Stimulated activated CD4-positive, alpha-beta T cell treated with anti-CD3 and anti-CD28 coated beads, Interleukin-15, amount 100 ng/mL, for 48 hours (primary cell): ENCODE measurements around the gene MGAT5.

Source experiments
- DNase-seq, 2 donors: peaks; one replicate each; pipeline ENCODE4 v3.0.0-alpha.2; 2020; ENCODE audit warnings: low read depth in 2 of 2

MGAT5 gene, protein sequence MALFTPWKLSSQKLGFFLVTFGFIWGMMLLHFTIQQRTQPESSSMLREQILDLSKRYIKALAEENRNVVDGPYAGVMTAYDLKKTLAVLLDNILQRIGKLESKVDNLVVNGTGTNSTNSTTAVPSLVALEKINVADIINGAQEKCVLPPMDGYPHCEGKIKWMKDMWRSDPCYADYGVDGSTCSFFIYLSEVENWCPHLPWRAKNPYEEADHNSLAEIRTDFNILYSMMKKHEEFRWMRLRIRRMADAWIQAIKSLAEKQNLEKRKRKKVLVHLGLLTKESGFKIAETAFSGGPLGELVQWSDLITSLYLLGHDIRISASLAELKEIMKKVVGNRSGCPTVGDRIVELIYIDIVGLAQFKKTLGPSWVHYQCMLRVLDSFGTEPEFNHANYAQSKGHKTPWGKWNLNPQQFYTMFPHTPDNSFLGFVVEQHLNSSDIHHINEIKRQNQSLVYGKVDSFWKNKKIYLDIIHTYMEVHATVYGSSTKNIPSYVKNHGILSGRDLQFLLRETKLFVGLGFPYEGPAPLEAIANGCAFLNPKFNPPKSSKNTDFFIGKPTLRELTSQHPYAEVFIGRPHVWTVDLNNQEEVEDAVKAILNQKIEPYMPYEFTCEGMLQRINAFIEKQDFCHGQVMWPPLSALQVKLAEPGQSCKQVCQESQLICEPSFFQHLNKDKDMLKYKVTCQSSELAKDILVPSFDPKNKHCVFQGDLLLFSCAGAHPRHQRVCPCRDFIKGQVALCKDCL

DNA sequence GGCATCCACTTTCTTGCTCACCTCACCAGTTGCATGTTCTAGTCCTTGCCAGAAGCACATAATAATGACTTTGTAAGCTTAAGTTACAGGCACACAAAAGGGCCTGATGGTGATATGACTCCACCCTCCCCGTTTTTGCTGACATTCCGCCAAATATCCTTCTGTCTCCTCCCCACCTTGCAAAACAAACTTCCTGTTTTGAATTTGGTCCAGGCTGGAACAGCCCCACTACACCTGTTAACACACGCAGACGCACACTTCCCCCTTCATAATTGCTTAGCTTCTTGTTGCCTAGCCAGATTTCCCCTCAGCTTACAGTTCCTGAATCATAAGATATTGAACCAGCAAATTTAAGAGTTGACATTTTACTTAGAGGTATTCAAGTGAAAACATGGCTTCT lies at the start of gene MGAT5:
MGAT5 (plus strand) TSS at position 269 of the 400 bp plus-strand sequence. CDS start 332 bp downstream, outside the sequence.
- no peak for DNase-seq

DNA sequence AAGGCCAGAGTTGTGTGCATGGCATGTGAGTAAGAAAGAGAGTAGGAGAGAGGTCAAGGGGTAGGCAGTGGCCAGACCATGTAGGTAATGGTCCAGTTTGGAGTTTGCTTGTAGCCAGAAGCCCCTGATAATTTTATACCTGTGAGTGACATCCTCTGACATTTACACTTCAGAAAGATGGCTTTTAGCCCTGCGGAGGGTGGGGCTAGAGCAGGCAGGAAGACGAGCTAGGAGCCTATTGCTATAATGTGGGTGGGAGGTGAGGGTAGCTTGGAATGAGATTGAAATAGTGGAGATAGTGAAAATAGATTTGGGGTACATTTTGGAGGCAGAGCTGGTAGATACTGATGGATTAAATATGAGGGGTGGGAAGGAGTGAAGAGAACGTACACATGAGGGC lies 48.8 kb upstream of the MGAT5 start:
- no peak for DNase-seq

DNA sequence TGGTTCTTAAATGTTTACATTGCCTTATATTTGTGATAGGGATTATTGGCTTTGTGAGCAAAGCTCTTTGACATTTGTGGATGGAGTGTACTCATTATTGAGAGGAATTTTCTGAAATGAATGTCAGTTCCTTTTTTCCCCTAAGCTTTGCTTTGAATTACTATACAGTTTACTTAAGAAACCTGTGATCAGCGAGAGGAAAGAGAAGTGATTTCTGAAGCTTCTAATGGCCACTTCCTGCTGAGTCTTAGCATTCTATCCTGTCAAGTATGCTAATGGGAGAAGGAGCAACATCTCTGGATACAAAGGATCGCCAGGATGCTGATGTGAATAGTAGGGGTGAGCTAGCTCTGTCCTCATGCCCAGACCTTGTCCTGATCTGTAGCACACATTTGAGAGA lies 47.8 kb upstream of the MGAT5 start:
- DNase-seq = no peak

DNA sequence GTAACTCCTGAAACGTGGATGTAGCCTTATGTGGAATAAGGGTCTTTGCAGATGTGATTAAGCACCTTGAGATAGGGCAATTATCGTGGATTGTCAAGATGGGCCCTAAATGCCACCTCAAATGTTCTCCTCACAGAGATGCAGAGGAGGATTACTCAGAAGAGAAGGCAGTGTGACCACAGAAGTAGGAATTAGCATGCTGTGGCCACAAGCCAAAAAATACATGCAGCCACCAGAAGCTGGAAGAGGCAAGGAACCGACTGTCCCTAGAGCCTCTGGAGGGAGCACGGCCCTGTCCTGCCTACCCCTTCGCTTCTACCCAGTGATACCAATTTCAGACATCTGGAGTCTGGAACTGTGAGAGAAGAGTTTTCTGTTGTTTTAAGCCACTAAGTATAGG lies 47.3 kb upstream of the MGAT5 start:
- no peak for DNase-seq

DNA sequence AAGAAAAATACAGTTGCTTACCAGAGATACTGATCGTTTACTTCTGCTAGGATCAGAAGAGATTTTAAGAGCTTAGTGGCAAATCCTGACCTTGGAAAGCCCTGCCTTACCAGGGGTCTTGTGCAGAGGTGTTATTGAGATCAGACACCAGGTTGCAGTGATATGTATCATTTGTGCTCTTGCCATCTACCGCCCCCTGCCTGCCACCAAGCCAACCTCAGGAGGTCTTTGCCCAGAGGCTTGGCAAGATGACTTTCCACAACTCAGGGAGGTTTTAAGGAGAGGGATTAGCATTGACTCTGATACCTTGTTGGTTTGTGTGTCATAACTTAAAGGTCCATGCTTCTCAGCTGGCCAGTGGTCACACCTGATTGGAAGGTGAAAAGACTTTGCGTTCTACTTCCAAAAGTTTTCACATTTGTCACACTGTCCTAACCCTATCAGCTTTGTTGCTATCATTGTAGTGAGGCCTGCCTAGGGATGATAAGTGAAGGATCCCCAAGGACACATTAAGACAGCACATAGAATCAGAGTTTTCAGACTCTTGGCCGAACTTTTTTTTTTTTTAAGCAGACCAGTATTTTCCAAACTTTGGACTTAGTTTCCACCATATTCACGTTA lies 46.2 kb upstream of the MGAT5 start:
- peak; percentile 27 to 63 for DNase-seq

DNA sequence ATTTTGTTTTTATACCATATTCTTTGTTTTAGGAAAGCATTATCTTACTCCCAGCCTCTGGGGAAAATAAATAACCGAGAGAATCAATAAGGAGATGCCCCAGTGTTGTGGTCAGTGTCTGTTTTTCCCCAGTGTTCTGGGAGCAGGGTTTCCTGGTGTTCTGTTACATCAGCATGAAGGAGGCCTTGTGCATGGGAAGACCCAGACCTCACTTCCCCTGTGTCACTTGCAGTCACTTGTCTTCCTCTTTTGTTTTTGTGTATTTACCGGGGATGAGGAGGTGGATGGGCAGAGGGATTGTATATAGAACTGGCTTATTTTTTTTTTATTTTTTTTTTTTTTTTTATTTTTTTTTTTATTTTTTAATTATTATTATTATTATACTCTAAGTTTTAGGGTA lies 45.0 kb upstream of the MGAT5 start:
- no peak for DNase-seq

DNA sequence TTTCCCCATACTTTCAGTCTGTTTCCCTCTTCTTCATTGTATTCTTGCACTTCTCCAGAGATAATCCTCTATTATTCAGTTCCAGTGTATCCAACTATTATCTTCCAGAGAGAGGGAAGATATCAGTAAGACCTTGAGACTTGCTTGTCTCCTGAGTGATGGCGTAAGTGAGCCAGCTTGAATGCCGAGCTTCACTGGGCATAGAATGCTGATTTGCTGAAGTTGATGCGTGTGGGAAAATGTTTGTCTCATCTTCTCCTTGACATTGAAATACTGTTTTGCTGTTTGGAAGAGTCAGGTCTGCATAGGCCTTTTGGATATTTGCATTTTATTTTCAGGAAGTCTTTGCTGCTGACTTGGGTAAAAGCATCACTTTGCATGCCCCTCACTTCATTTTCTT lies 41.1 kb upstream of the MGAT5 start:
- DNase-seq = no peak

DNA sequence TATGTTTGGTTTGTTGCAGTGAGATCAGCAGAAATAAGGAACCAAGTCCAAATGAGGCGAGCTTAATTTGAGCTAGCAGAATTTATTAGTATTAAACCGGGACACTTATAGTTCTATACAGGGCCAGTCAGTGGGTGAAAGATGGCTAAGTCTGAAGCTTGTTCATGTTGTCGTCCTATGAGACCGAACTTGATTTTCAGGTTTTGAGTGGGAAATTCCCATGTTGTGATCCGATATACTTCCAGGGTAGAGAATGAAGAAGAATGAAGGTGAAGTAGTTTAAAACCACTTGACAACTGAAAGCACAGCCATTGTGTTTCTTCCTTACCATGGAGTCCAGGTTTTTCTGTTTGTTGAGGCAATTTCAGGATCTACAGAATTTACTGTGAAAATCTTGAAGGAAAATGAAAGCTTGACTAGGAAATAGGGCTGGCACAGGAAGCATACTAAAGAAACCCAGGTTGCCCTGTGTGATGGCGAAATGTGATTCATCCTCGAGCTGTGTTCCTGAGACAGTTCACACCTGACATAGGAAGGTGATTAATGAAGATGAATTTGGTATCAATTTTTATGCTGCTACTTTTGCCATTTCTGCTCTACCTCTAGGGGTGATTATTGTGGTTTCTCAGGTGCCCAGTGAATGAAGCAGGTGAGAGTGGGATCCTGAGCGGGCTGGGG lies 37.6 kb upstream of the MGAT5 start:
- DNase-seq = no peak

DNA sequence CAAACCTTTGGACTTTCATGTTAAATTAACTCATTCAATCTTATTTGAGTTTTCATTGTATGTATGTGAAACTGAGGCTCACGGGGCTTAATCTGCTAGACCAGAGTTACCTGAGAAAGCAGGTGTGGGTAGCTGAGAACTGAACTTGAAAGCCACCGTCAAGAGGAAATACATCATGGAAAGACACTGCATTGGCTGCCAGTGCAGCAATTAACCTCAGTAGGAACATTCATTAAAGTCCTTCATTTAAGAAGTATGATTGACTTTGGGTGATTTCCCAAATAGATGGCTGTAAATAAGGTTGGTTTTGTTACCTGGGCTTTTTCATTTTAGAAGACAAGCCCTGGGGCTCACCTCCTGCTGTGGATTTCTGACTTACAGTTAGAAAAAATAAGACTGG lies 36.5 kb upstream of the MGAT5 start:
- no peak for DNase-seq

DNA sequence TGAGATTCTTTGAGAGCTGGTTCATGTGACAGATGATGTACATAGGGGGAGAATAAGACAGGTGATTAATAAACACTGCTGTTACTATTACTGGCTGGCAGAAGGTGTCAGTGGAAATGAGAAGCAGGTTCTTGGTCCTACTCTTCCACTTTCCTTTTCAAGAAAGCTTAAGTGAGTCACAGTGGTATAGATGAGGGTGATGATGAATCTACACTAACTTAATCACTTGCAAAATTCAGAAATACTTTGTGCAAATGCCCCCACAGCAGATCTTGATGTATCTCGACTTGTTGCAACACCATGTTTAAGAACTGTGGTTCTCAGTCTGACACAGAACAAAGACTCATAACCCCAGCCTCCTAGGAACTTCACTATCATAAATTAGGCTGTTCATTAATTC lies 35.9 kb upstream of the MGAT5 start:
- DNase-seq = peak in 1 of 2 donors; percentile 38

DNA sequence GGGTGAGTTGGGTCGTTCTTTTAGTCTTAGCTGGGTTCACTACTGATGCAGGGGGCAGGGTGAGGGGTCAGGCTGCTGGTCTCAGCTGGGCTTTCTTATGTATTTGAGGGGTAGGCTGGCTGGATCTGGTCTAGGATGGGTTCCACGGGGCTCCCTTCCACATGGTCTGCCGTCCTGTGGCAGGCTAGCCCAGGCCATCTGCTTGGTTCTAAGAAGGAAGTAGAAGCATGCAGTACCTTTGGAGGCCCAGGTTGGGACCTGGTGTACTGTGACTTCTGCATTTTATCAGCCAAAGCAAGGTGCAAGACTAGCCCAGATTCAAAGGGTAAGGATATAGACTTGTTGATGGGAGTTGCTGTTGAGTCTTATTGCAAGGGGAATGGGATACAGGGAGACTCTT lies 35.5 kb upstream of the MGAT5 start:
- DNase-seq = no peak

DNA sequence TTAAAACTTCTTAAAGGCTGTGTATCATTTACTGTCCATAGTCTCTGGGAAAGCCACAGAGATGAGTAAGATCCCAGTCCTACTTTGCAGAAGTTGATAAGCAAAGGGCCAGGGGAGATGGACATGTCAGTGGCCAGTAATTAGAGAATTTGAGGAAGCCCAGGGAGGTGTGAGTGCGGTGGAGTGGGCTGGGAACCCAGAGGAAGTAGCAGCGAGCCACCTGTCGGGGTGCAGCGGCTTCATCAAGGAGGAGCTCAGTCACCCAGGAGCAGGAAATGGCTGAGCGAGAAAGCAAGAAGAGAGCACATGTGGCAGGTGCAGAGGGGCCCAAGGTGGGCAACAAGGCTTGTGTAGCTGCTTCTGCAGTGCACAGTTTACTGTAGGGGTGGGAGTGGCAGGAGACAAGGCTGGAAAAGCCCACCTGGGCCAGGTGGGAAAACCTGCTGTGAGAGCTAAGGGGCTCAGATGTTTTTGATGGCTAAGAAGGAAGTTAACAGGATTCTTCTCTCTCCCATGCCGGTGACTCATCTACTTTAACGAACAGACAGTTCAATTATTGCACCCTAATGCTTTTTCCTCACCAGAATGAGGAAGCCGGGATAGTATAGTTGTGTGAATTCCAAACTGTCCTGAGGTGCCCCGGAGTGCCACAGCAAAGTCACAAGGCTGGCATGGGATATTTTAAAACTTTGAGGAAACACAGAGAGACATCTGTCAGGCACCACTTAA lies 34.8 kb upstream of the MGAT5 start:
- no peak for DNase-seq

DNA sequence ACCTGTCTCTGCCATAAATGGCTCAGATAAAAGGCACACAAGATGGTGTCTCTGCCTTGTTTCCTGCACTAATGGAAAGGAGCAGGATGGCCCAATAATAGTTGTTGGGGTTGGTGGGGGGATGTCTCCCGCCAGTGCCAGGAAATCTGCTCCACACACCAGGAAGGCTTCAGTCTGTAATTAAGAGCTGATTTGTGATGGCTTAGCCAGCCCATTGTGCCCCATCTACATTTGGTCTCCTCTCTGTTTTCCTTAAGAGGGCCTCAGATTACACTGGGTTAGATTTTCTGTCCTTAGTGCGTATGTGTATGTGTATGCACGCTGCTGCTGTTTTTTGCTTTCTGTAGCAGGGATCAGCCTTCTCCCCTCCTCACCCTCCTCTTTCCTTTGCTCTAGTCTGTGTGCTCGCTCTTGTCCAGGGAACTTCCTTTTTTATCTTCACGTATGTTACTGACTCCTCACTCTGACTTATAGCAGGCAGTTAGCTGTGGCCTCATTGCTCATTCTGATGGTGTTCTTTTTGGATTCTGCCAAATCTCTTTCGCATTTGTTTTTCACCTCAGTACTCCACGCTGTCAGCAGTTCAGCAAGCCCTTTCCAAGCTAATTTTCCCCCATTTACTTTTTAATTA lies 33.4 kb upstream of the MGAT5 start:
- no peak for DNase-seq

DNA sequence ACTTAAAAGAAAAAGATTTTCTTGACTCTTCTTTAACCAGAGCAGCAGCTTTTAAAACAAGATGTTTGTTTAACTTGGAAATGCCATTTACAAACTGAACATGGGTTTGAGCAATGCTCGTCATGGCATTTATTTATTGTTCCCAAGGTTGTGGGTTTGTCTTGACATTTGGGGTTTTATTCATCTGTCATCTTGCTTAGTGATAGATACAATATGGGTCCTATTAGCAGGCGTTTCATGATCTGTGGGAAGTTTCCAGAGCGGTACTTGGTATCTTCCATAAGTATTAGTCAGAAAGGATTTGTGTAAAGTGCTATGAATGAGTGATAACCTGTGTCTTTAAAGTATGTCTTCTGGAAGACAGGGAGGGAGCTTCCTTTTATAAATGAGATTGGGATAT lies 29.9 kb upstream of the MGAT5 start:
- DNase-seq = no peak

DNA sequence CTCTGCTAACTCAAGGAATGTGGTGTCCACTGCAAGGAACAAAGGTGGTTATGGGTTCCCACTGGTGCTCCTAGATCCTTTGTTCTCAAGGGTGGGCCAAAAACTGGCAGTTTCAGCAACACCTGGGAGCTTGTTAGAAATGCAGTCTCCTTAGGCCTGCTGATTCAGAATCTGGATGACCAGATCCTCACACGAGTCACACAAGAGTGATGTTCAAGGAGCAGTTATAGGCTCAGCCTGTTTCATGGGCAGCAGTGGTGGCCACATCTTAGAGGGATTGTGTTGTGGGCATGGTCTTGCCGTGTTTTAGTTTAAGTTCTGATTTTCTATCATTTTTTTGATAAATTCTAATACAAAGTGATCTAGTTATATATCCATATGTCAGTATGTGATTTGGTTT lies 28.7 kb upstream of the MGAT5 start:
- no peak for DNase-seq

DNA sequence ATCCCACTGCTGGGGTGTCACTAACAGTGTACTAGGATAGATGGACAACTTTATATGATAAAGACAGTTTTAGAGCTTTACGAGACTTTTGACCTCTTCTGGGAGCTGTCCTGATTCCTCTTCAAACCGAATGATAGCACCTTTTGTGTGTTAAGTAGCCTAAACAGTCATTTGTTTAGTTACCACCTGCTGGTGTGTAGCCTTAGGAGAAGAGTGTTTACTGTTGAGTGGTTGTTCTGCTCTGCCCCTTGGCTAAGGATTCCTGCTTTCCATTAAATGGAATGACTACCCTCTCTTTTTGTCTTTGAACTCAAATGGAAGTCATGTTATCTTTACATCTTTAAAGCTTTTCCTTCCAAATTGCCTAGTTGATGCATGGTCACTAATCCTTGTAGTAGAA lies 28.0 kb upstream of the MGAT5 start:
- no peak for DNase-seq

DNA sequence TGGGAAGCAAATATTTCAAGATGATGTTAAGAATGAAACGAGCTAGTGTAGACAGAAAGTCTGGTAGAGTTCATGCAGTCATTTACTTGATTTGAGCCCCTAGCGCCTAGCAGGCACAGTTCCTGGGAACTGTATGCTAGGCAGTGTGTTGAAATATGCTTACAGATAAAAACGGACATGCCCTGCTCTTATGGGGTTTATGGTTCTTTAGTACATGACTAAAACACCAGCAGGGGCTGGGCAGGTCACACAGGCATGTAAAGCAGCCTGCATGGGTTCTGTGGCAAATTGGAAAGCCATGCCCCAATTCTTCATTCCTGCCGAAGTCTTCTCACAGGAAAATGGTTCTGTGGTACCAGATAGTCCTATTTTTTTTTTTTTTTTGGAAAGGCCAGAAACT lies 27.3 kb upstream of the MGAT5 start:
- DNase-seq = no peak

DNA sequence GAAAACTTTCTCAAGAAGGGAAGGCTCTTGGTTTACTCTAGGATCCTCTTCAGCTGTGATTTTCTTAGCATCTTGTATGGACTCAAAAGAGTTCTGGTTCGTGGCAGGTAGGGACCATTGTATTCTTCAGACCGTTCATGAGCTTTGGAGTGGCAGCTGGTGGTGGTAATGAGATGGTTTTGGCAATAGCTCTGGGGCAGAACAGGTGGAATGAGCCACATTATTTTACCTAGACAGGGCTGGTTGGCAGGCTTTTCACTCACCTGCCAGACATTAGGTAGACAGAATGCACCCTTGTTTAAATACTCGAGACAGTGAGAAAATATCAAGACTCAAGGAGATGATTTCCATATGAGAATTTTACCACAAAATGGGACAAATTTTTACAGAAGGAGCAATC lies 26.2 kb upstream of the MGAT5 start:
- no peak for DNase-seq

DNA sequence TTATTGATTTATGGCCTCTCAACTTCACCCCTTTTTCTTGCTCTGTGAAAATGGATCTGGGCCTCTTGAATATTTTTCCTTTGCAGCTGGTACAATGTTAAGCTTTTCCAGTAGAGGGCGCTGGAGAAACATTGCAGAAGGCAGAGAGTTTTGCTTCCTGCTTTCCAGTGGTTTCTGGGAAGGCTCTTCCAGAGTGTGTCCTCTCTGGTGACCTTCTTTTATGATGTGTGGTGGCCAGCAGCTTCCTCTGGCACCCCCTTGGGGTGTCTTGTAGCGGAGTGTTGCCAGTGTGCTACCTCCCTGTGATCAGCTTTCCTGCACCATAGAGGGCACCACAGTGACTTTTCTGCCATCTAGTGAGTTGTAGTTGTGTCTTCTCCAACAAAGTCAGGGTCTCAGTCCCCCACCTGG lies 25.4 kb upstream of the MGAT5 start:
- DNase-seq = no peak

DNA sequence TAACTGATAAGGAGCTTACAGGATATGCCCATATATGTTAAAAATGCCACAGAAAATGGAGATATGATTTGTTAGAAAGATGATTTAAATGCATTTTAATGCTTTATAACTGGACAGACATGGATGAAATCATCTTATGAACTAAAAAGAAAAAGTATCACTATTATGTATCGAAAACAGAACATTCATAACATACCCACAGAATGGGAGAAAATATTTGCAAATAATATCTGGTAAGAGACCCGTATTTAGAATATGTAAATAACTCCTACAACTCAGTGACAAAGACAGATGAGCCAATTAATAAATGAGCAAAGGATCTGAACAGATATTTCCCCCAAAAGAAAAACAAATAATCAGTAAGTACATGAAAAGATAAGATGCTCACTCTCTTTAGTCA lies 24.3 kb upstream of the MGAT5 start:
- DNase-seq = no peak

DNA sequence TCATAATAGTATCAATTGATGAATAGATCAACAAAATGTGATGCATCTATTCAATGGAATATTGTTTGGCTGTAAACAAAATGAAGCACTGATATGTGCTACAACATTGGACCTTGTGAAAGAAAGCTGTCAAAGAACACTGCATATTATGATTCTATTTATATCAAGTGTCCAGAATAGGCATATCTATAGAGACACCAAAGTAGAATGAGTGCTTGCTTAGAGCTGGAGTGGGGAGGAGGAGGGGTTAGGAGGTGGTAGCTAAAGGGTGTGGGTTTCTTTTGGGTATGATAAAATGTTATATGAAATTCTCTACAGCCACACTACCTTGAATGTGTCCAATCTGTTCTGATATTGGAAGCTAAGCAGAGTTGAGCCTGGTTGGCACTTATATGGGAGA lies 23.0 kb upstream of the MGAT5 start:
- DNase-seq = no peak
